GM20000 (cell line): ENCODE results near the gene ITM2C.

Experiments
- DNase-seq: peaks from one replicate; pipeline ENCODE4 v3.0.0; 2012; ENCODE audit warnings: low spot score
- CTCF ChIP-seq: IDR thresholded peaks from 2 replicates; pipeline ENCODE4 v1.5.1; 2012; ENCODE audit warnings: mild to moderate bottlenecking, control low read depth; ENCODE audit errors: extremely low read depth, missing control alignments

The ITM2C gene

GRCh38 chr2:230874876-230875275, 10.1 kb downstream of the ITM2C start:
- DNase-seq = no peak

GRCh38 chr2:230875347-230876315, 10.9 kb downstream of the ITM2C start:
- no peak for TF ChIP-seq CTCF
- DNase-seq = no peak

More at GRCh38 chr2:230874876-230875275, 10.1 kb downstream of the ITM2C start:
- TF ChIP-seq CTCF = no peak

- DNase-seq = no peak
- no peak for TF ChIP-seq CTCF
Observed at GRCh38 chr2:230877116-230877758, 12.5 kb downstream of the ITM2C start.

GRCh38 chr2:230877759-230878598, 13.2 kb downstream of the ITM2C start:
- TF ChIP-seq CTCF = no peak
- DNase-seq = no peak

- TF ChIP-seq CTCF = no peak
Observed at GRCh38 chr2:230878599-230879188, 14.0 kb downstream of the ITM2C start.

GRCh38 chr2:230879271-230879882, 14.6 kb downstream of the ITM2C start:
- no peak for DNase-seq
- no peak for TF ChIP-seq CTCF

More at GRCh38 chr2:230878599-230879188, 14.0 kb downstream of the ITM2C start:
- DNase-seq = no peak
